GM12892 (cell line): ENCODE data around the gene ANK2.

Source experiments
- POLR2A ChIP-seq: IDR thresholded peaks from 2 replicates; pipeline ENCODE4 v1.6.1; 2011; ENCODE audit warnings: low read depth, low read length, control low read depth
- POLR2AphosphoS5 ChIP-seq: IDR thresholded peaks from 2 replicates; pipeline ENCODE4 v1.6.1; 2011; ENCODE audit warnings: low read depth, low read length, control low read depth
- TAF1 ChIP-seq: IDR thresholded peaks from 2 replicates; pipeline ENCODE4 v1.6.1; 2011; ENCODE audit warnings: low read depth, mild to moderate bottlenecking, control low read depth, low read length, borderline replicate concordance

- TF ChIP-seq POLR2A (no peak), POLR2AphosphoS5 (no peak), TAF1 (no peak)
Measured at GRCh38 chr4:113078066-113078465, 28.6 kb downstream of the ANK2 start.
